GM15510 (cell line): ENCODE measurements around the gene WBP4.

Experiments
- POLR2A ChIP-seq: IDR thresholded peaks from 3 replicates; pipeline ENCODE4 v1.6.1; 2011; ENCODE audit warnings: borderline replicate concordance; ENCODE audit not compliant: insufficient read length; ENCODE audit errors: extremely low read depth

WBP4 gene

GRCh38 chr13:41117869-41118268 lies 56.6 kb downstream of the WBP4 start:
- no peak for TF ChIP-seq POLR2A

- no peak for TF ChIP-seq POLR2A
Observed at GRCh38 chr13:41122838-41123237, 61.5 kb downstream of the WBP4 start.

GRCh38 chr13:41127701-41128100 lies 66.4 kb downstream of the WBP4 start:
- TF ChIP-seq POLR2A: no peak

- TF ChIP-seq POLR2A: no peak
Observed at GRCh38 chr13:41130356-41130755, 69.0 kb downstream of the WBP4 start.

- peak; percentile 74 for TF ChIP-seq POLR2A
Observed at GRCh38 chr13:41132512-41133152, 71.3 kb downstream of the WBP4 start, which contains the start of gene KBTBD6. Gene KBTBD6, minus strand, starts transcription at chr13:41132802. Its CDS starts 291 bp downstream, at chr13:41132511.
